ENCODE results near the gene KDM4B.

KDM4B gene

DNA sequence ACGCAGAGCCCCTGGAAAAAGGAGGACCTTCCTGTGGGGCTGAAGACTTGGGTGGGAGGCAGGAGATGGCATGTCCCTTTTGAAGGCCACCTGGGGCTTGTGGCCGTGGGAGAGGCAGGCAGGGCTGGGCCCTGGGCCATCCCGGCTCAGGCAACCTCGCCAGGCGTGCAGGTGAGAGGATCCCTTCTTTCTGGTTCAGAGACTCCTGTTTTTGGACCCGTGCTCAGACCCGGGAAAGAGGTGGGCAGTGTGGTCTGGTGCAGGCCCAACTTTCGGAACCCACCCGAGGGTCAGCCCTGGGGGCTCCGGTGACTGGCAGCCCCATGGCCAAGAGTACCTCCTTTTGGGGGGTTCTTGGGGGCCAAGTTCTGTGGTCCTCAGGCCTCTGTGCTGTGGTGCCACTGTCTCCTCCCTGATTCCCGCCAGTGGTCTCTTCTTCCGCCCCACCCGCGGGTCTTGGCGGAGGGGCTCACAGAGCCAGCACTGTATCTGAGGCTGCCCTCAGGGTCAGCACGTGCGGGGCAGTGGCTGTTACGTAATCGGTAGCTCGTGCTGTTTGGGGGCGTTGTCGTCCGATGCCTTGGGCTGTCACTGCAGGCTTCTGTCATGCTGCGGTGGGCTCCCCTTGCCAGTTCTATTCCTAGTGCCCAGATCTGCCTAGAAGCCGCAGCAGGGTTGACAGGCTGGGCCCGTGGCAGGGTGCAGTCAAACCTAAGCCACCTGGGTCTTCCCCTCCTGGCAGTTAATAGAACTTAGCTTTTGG, 42.7 kb downstream of the KDM4B start:
- no peak overlapping the region for H3K27ac ChIP-seq (replicated peaks)
- no peak for DNase-seq (ENCODE audit: low read depth in 1 of 2, low spot score in 1 of 2)
- TF ChIP-seq POLR2AphosphoS5 (IDR thresholded peaks at IDR 0.05; ENCODE audit: low read depth): no peak
- TF ChIP-seq, protein P1, sequence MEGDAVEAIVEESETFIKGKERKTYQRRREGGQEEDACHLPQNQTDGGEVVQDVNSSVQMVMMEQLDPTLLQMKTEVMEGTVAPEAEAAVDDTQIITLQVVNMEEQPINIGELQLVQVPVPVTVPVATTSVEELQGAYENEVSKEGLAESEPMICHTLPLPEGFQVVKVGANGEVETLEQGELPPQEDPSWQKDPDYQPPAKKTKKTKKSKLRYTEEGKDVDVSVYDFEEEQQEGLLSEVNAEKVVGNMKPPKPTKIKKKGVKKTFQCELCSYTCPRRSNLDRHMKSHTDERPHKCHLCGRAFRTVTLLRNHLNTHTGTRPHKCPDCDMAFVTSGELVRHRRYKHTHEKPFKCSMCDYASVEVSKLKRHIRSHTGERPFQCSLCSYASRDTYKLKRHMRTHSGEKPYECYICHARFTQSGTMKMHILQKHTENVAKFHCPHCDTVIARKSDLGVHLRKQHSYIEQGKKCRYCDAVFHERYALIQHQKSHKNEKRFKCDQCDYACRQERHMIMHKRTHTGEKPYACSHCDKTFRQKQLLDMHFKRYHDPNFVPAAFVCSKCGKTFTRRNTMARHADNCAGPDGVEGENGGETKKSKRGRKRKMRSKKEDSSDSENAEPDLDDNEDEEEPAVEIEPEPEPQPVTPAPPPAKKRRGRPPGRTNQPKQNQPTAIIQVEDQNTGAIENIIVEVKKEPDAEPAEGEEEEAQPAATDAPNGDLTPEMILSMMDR (IDR thresholded peaks at IDR 0.05; ENCODE audit: insufficient read depth, low read length): no peak
- TF ChIP-seq GABPA (IDR thresholded peaks at IDR 0.05; ENCODE audit: low read depth): no peak
- TF ChIP-seq, protein P2, sequence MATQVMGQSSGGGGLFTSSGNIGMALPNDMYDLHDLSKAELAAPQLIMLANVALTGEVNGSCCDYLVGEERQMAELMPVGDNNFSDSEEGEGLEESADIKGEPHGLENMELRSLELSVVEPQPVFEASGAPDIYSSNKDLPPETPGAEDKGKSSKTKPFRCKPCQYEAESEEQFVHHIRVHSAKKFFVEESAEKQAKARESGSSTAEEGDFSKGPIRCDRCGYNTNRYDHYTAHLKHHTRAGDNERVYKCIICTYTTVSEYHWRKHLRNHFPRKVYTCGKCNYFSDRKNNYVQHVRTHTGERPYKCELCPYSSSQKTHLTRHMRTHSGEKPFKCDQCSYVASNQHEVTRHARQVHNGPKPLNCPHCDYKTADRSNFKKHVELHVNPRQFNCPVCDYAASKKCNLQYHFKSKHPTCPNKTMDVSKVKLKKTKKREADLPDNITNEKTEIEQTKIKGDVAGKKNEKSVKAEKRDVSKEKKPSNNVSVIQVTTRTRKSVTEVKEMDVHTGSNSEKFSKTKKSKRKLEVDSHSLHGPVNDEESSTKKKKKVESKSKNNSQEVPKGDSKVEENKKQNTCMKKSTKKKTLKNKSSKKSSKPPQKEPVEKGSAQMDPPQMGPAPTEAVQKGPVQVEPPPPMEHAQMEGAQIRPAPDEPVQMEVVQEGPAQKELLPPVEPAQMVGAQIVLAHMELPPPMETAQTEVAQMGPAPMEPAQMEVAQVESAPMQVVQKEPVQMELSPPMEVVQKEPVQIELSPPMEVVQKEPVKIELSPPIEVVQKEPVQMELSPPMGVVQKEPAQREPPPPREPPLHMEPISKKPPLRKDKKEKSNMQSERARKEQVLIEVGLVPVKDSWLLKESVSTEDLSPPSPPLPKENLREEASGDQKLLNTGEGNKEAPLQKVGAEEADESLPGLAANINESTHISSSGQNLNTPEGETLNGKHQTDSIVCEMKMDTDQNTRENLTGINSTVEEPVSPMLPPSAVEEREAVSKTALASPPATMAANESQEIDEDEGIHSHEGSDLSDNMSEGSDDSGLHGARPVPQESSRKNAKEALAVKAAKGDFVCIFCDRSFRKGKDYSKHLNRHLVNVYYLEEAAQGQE (IDR thresholded peaks at IDR 0.05; ENCODE audit: insufficient replicate concordance, low read depth): no peak

DNA sequence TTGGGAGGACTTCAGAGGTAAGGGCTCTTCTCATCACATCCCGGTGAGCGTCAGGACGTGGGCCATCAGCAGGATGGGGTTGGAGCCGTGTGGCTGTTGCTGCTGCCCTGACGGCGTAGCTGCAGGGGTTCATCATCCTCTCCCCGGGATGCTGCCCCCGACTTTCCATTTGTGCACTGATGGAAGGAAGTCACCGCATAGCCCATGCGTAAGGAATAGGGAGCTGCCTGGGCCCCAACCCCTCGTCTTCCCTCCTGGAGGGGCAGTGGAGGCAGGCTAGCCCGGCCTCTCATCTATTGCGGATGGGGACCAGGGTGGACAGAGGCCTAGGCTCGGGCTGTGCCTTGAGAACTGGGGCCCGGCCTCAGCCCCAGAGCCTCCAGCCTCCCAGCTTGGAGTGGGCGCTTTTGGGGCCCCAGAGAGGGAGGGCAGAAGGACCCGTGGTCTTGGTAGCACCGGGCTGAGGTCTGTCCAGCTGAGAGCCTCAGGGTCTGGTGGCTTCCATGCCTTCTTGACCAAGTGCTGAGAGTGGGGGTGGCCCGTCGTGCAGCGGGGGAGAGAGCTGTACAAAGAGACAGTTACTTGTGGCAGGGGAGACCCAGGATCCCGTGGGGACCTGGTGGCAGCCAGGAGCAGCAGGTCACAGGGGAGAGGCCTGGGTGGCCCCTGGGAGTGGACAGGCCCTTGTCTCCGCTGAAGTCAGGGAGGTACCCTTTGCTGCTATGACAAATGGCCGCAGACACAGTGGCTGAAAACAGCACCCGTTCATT, 44.0 kb downstream of the KDM4B start:
- H3K27ac ChIP-seq (replicated peaks): no peak overlapping the region
- TF ChIP-seq POLR2AphosphoS5 (IDR thresholded peaks at IDR 0.05; ENCODE audit: low read depth) (no peak), GABPA (IDR thresholded peaks at IDR 0.05; ENCODE audit: low read depth) (no peak), SPI1 (IDR thresholded peaks at IDR 0.05; ENCODE audit: borderline replicate concordance, low read depth) (no peak)
- TF ChIP-seq, protein P1 (IDR thresholded peaks at IDR 0.05; ENCODE audit: insufficient read depth, low read length): no peak
- TF ChIP-seq, protein P2 (IDR thresholded peaks at IDR 0.05; ENCODE audit: insufficient replicate concordance, low read depth): no peak
- H3K4me3 ChIP-seq (replicated peaks; ENCODE audit: insufficient read depth, low read length): no peak overlapping the region

More for the DNA sequence above, 42.7 kb downstream of the KDM4B start:
- no peak overlapping the region for H3K4me3 ChIP-seq (replicated peaks; ENCODE audit: insufficient read depth, low read length)
- H3K27me3 ChIP-seq (ENCODE audit: insufficient read depth, poor library complexity, severe bottlenecking): no peaks in the 10 kb centered on the region

DNA sequence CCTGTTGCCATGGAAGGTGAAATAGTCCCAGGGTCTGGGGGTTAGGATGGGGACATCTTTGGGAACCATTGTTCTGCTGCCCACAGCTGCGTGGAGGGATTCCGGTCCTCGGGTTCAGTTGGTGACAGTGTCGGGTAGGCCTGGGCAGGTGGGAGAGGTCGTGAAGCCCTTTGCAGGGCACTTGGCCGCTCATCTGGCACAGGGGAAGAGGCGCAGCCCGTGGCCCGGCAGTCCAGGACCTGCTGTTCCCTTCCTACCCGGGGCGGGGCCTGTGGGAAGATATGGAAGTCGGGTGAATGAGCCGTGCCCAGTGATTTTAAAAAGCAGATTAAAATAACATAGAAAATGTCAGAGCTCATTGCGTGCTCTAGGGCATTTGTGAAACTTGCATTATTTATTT, 44.8 kb downstream of the KDM4B start:
- Histone ChIP-seq H3K27me3 (ENCODE audit: insufficient read depth, poor library complexity, severe bottlenecking) (no peaks in the 10 kb centered on the region), H3K4me3 (replicated peaks; ENCODE audit: insufficient read depth, low read length) (no peak overlapping the region), H3K27ac (replicated peaks) (no peak overlapping the region)
- no peak for TF ChIP-seq SPI1 (IDR thresholded peaks at IDR 0.05; ENCODE audit: borderline replicate concordance, low read depth)
- TF ChIP-seq POLR2AphosphoS5 (IDR thresholded peaks at IDR 0.05; ENCODE audit: low read depth): no peak
- TF ChIP-seq, protein P1 (IDR thresholded peaks at IDR 0.05; ENCODE audit: insufficient read depth, low read length): no peak
- TF ChIP-seq, protein P2 (IDR thresholded peaks at IDR 0.05; ENCODE audit: insufficient replicate concordance, low read depth): no peak
- no peak for TF ChIP-seq GABPA (IDR thresholded peaks at IDR 0.05; ENCODE audit: low read depth)
- no peak for DNase-seq (ENCODE audit: low read depth in 1 of 2, low spot score in 1 of 2)

More for the DNA sequence above, 44.0 kb downstream of the KDM4B start:
- DNase-seq (ENCODE audit: low read depth in 1 of 2, low spot score in 1 of 2): no peak
- no peaks in the 10 kb centered on the region for H3K27me3 ChIP-seq (ENCODE audit: insufficient read depth, poor library complexity, severe bottlenecking)
